Measurements from ENCODE around the gene PLEKHG2. TPM values are rescaled to one million over a fixed set of nuclear protein-coding genes. Genes with fewer than 3 reads are reported as not detected.
A peak's percentile ranks its signal among the peaks of the same experiment; 100 is the strongest.

The PLEKHG2 gene
- total RNA-seq, 1 experiment from 2014 or later, result 29.0 TPM

GRCh38 chr19:39412867-39413271 is 400 bp downstream of the PLEKHG2 start:
- Histone ChIP-seq H3K27me3 (ENCODE audit: insufficient read depth, low read length) (no peaks in the 10 kb centered on the region), H4K20me1 (ENCODE audit: insufficient read depth) (peaks cover 3% of the 10 kb centered on the region; the same call in 1 of the 2 replicates), H3K27ac (ENCODE audit: low read depth, low read length) (peak overlapping the region; percentile 100), H3K4me3 (replicated peaks in 1 of 2; ENCODE audit: low read depth in 1 of 2, low read length in 2 of 2) (peak overlapping the region; percentile 57 to 90), H3K9me2 (ENCODE audit: insufficient read depth) (no peaks in the 10 kb centered on the region), H3K4me2 (ENCODE audit: low read length) (peak overlapping the region; percentile 92), H2AFZ (ENCODE audit: low read depth, low read length, poor library complexity, severe bottlenecking) (no peak overlapping the region), H3K79me2 (ENCODE audit: insufficient read depth, low read length) (peaks cover 12% of the 10 kb centered on the region), H3K4me1 (ENCODE audit: control insufficient read depth in 1 of 2, insufficient read depth in 2 of 2, low read length in 2 of 2) (peaks cover 33 to 64% of the 10 kb centered on the region in 2 experiments), H3K9ac (ENCODE audit: low read length) (peak overlapping the region; percentile 67), H3K9me3 (ENCODE audit: control insufficient read depth in 1 of 2, insufficient read depth in 1 of 2, low read depth in 1 of 2, low read length in 2 of 2) (no peaks in the 10 kb centered on the region), H3K36me3 (ENCODE audit: control insufficient read depth in 1 of 2, insufficient read depth in 2 of 2, low read length in 2 of 2) (peaks cover 2 to 6% of the 10 kb centered on the region in 2 experiments; a peak in 1 of 4 replicates)
- no TSS peak for BruUV-seq (replicated peaks)
- ChIA-PET RAD21 (ENCODE audit: low non-redundant PET in 1 of 2, low total read pairs in 2 of 2, uncharacterized antibody in 2 of 2, unreplicated experiment in 2 of 2) (interaction anchor here in 1 of 2 experiments (0.5 kb wide), 1 partner anchor 87 kb away, joined by 3 read pairs; no protein-coding TSS in a partner anchor), CTCF (interaction anchor here (2.0 kb wide), 1 partner anchor 15 kb away, joined by 51 read pairs; no protein-coding TSS in a partner anchor), POLR2A (interaction anchor here (1.5 to 2.3 kb wide), 3 partner anchors 15 to 23 kb away, joined by 4 to 35 read pairs (median 12); partner anchors contain the start of genes MED29, PAF1 and RPS16)
- intact Hi-C loops (cut with micrococcal nuclease), result loop anchor here (1.0 to 5.0 kb wide), 5 partner anchors 22 to 291 kb away; partner anchors contain the start of genes MED29, PAF1 and SAMD4B
- TF ChIP-seq CTCF (IDR thresholded peaks at IDR 0.05 in 2 of 3, conservative IDR thresholded peaks at IDR 0.05 in 1 of 3; ENCODE audit: borderline replicate concordance in 1 of 3, insufficient read depth in 1 of 3, low read depth in 2 of 3, low read length in 2 of 3) (peak in 1 of 3 experiments; percentile 85; a peak in 2 of 6 replicates), EZH2 (IDR thresholded peaks at IDR 0.05) (no peak), POLR2AphosphoS5 (IDR thresholded peaks at IDR 0.05; ENCODE audit: low read depth, low read length) (no peak), MAX (IDR thresholded peaks at IDR 0.05) (no peak), FOSL1 (IDR thresholded peaks at IDR 0.05; ENCODE audit: low read depth) (no peak)
- no peak for DNase-seq (ENCODE audit: low read depth, low spot score)
- no peak for ATAC-seq
